ENCODE measurements around the gene LAMP5. TPM values are rescaled to one million over a fixed set of nuclear protein-coding genes. Genes with fewer than 3 reads are reported as not detected.

Gene LAMP5
- total and polyA plus RNA-seq, 9 of the 15 experiments (the other 6 are each of a cell fraction or from before 2014, with no cell fraction given): not detected

DNA sequence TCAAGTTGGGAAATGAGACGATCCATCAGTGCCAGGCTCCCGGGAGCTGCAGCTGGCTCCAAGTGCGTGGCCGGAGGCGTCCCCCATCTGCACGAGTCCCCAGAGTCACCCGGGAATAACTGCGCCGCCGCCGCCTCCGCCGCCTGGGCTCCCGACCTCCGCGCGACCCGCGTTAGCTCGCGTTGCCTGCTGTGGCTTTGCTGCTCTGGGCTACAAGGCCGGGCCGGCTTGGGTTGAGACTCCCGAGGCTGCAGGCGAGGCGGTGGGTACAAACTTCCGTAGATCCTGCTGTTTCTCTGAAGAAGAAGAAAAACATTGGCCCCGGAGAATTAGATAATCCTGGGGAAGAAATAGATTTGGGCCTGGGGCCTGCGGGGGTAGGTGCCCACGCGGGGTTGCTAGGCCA is 7.4 kb upstream of the LAMP5 start:
- H3K9me1 ChIP-seq (ENCODE audit: control insufficient read depth, insufficient read depth, low read length): no peaks in the 10 kb centered on the region
- no peak for ATAC-seq
- CTCF ChIA-PET (ENCODE audit: low intra/inter-chr PET ratio): no interaction called here
- no peak overlapping the region for H3K4me3 ChIP-seq
- H3K4me2 ChIP-seq (ENCODE audit: insufficient read depth, low read length): no peak overlapping the region
- BruUV-seq (replicated peaks): no TSS peak
- no peak for FAIRE-seq
- WGBS (ENCODE audit: insufficient coverage, low coverage, missing lambda C conversion rate): 3% methylated on average over 21 of the region's 31 CpGs
- H2AFZ ChIP-seq (ENCODE audit: low read depth, low read length): no peak overlapping the region
- no peak overlapping the region for H3K27ac ChIP-seq (ENCODE audit: extremely low read depth, low read depth, low read length)
- H3K27me3 ChIP-seq (ENCODE audit: control insufficient read depth in 2 of 2, insufficient read depth in 2 of 2, low read length in 2 of 2): peaks cover 0 to 18% of the 10 kb centered on the region in 2 experiments; a peak in 2 of 5 replicates
- no peak for DNase-seq (ENCODE audit: extremely low read depth in 1 of 4, low spot score in 3 of 4)
- in situ Hi-C loops (cut with MboI): no loop called here
- H3K36me3 ChIP-seq (ENCODE audit: control insufficient read depth, insufficient read depth, low read length): no peaks in the 10 kb centered on the region
- H4K20me1 ChIP-seq (replicated peaks; ENCODE audit: control insufficient read depth, insufficient read depth, low read length): no peaks in the 10 kb centered on the region
- no peaks in the 10 kb centered on the region for H3K9me3 ChIP-seq (replicated peaks; ENCODE audit: control insufficient read depth, insufficient read depth, low read depth, low read length)
- no peak overlapping the region for H3K9ac ChIP-seq (ENCODE audit: insufficient read depth in 1 of 2, low read depth in 2 of 2, low read length in 2 of 2)
- no peak for TF ChIP-seq RBM34 (IDR thresholded peaks at IDR 0.05; ENCODE audit: borderline replicate concordance, insufficient read depth, low read length)
- no peak for TF ChIP-seq SRSF9 (IDR thresholded peaks at IDR 0.05; ENCODE audit: borderline replicate concordance, low read depth, low read length)
- TF ChIP-seq ZNF507 (tag; conservative IDR thresholded peaks at IDR 0.05): no peak
- no peak for TF ChIP-seq ZFP36 (IDR thresholded peaks at IDR 0.05; ENCODE audit: low read depth, low read length, partially characterized antibody)
- no peak for TF ChIP-seq PHB (CRISPR knock-in tag; IDR thresholded peaks at IDR 0.05)
- TF ChIP-seq PRPF4 (IDR thresholded peaks at IDR 0.05; ENCODE audit: insufficient read depth, low read depth, low read length, poor library complexity, severe bottlenecking): no peak
- TF ChIP-seq ELF4 (CRISPR knock-in tag; IDR thresholded peaks at IDR 0.05): no peak
- no peak for TF ChIP-seq ETV6 (IDR thresholded peaks at IDR 0.05; ENCODE audit: borderline replicate concordance in 1 of 2, low read depth in 2 of 2, low read length in 1 of 2)
- TF ChIP-seq ETV6 (CRISPR knock-in tag; IDR thresholded peaks at IDR 0.05; ENCODE audit: borderline replicate concordance): no peak
- TF ChIP-seq SMAD3 (CRISPR knock-in tag; conservative IDR thresholded peaks at IDR 0.05): no peak
- no peak for TF ChIP-seq BCL6 (CRISPR knock-in tag; IDR thresholded peaks at IDR 0.05)
- no peak for TF ChIP-seq L3MBTL2 (IDR thresholded peaks at IDR 0.05)
- TF ChIP-seq GABPB2 (CRISPR knock-in tag; conservative IDR thresholded peaks at IDR 0.05): no peak
- TF ChIP-seq DPF2 (IDR thresholded peaks at IDR 0.05): no peak
- no peak for TF ChIP-seq POLR3G (IDR thresholded peaks at IDR 0.05; ENCODE audit: extremely low read depth, insufficient read length, insufficient replicate concordance)
- TF ChIP-seq, protein P1, sequence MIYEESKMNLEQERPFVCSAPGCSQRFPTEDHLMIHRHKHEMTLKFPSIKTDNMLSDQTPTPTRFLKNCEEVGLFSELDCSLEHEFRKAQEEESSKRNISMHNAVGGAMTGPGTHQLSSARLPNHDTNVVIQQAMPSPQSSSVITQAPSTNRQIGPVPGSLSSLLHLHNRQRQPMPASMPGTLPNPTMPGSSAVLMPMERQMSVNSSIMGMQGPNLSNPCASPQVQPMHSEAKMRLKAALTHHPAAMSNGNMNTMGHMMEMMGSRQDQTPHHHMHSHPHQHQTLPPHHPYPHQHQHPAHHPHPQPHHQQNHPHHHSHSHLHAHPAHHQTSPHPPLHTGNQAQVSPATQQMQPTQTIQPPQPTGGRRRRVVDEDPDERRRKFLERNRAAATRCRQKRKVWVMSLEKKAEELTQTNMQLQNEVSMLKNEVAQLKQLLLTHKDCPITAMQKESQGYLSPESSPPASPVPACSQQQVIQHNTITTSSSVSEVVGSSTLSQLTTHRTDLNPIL (CRISPR knock-in tag; IDR thresholded peaks at IDR 0.05): no peak
- TF ChIP-seq FOXJ2 (tag; IDR thresholded peaks at IDR 0.05): no peak
- TF ChIP-seq ZNF41 (CRISPR knock-in tag; conservative IDR thresholded peaks at IDR 0.05): no peak
- no peak for TF ChIP-seq BRF1 (IDR thresholded peaks at IDR 0.05; ENCODE audit: borderline replicate concordance, extremely low read depth, insufficient read length)
- no peak for TF ChIP-seq JUN (IDR thresholded peaks at IDR 0.05; ENCODE audit: borderline replicate concordance, low read depth, low read length)
- no peak for TF ChIP-seq JUN (CRISPR knock-in tag; IDR thresholded peaks at IDR 0.05; ENCODE audit: borderline replicate concordance)
- no peak for TF ChIP-seq ZFP30 (CRISPR knock-in tag; IDR thresholded peaks at IDR 0.05; ENCODE audit: borderline replicate concordance)
- no peaks in the 10 kb centered on the region for H3K79me2 ChIP-seq (ENCODE audit: control insufficient read depth, insufficient read depth, low read length)
- intact Hi-C loops (cut with micrococcal nuclease): no loop called here
- POLR2A ChIA-PET: no interaction called here
- no peaks in the 10 kb centered on the region for H3K4me1 ChIP-seq (replicated peaks in 1 of 2; ENCODE audit: control insufficient read depth in 2 of 2, insufficient read depth in 2 of 2, low read length in 2 of 2)

Data from K562 (cell line).